ENCODE results near the gene NMU. TPM values are rescaled to one million over a fixed set of nuclear protein-coding genes. Genes with fewer than 3 reads are reported as not detected.

NMU gene
- total RNA-seq, 4 donors from 2014 or later = 0.88 to 9.0 TPM; not detected in 2

DNA sequence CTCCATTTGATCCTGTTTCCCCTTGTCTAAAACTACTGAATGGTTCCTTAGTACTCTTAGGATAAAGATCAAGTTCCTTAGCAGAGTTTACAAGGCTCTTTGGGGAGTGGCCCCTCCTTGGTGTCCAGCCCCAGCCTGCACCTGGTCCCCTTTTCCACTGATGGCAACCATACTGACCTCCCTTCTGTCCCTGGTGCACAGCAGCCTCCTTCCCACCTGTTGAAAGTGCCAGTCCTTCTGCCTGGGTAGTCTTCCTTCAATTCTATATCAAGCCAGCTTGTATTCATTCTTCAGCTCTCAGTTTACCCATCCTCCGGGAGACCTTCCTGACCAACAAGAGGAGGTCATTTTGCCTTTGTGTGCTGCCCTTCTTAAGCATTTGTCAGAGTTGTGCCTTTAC, 30.4 kb upstream of the NMU start:
- H3K36me3 ChIP-seq = no peaks in the 10 kb centered on the region
- TF ChIP-seq, protein P1, sequence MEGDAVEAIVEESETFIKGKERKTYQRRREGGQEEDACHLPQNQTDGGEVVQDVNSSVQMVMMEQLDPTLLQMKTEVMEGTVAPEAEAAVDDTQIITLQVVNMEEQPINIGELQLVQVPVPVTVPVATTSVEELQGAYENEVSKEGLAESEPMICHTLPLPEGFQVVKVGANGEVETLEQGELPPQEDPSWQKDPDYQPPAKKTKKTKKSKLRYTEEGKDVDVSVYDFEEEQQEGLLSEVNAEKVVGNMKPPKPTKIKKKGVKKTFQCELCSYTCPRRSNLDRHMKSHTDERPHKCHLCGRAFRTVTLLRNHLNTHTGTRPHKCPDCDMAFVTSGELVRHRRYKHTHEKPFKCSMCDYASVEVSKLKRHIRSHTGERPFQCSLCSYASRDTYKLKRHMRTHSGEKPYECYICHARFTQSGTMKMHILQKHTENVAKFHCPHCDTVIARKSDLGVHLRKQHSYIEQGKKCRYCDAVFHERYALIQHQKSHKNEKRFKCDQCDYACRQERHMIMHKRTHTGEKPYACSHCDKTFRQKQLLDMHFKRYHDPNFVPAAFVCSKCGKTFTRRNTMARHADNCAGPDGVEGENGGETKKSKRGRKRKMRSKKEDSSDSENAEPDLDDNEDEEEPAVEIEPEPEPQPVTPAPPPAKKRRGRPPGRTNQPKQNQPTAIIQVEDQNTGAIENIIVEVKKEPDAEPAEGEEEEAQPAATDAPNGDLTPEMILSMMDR (IDR thresholded peaks at IDR 0.05) = no peak
- DNase-seq = no peak
- H3K27me3 ChIP-seq = no peaks in the 10 kb centered on the region
- peaks cover 0 to 8% of the 10 kb centered on the region in 2 donors for H3K4me1 ChIP-seq
- intact Hi-C loops (cut with DNase I) = no loop called here
- no peak overlapping the region for H3K27ac ChIP-seq
- H3K9me3 ChIP-seq = no peaks in the 10 kb centered on the region
- WGBS, 2 donors = 97% methylated on average over 1 of the region's 1 CpG
- no peak overlapping the region for H3K4me3 ChIP-seq (replicated peaks in 1 of 3)

DNA sequence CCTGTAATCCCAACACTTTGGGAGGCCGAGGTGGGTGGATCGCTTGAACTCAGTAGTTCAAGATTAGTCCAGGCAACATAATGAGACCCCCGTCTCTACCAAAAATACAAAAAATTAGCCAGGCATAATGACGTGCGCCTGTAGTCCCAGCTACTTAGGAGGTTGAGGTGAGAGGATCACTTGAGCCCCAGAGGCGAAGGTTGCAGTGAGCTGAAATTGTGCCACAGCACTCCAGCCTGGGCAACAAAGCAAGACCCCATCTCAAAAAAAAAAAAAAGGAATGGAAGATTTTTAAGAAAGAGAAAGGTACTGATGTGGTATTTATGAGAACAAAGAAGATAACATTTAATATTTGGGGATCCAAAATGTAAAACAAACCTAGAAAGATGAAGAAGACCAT, 27.0 kb upstream of the NMU start:
- no peaks in the 10 kb centered on the region for H3K27me3 ChIP-seq
- H3K9me3 ChIP-seq = no peaks in the 10 kb centered on the region
- no peaks in the 10 kb centered on the region for H3K36me3 ChIP-seq
- H3K4me1 ChIP-seq = peaks cover 0 to 17% of the 10 kb centered on the region in 2 donors
- no peak overlapping the region for H3K4me3 ChIP-seq (replicated peaks in 1 of 3)
- no peak overlapping the region for H3K27ac ChIP-seq
- 94 to 98% methylated on average over 6 of the region's 6 CpGs for WGBS, 2 donors
- intact Hi-C loops (cut with DNase I) = no loop called here
- DNase-seq = no peak
- no peak for TF ChIP-seq POLR2A (IDR thresholded peaks at IDR 0.05)
- TF ChIP-seq, protein P1 (IDR thresholded peaks at IDR 0.05) = no peak

DNA sequence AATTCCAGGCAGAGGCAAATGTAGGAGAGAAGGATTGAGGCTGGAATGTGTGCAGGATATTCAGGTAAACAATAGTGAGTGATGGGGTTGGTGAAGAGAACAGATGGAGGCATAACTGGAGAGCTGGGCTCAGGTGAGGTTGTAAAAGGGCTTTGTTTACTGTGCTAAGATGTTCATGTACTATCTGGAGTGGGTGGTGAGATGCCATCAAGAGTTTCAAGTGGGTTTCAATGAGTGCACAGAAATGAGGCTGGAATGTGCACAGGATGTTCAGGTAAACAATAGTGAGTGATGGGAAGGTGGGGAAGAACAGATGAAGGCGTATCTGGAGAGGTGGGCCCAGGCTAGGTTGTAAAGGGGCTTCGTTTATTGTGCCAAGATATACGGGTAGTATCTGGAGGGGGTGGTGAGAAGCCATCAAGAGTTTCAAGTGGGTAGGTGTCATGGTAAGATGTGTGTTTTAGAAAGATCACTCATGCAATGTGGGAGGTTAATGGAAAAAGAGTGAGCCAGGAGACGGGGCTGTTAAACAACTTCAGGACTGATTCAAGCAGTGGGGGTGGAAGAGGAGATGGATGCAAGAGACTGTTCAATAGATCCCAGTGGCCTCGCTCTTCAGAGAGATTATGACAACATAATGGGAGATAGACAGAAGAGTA, 25.4 kb upstream of the NMU start:
- peak; percentile 63 to 75 for DNase-seq
- Histone ChIP-seq H3K27ac (peak overlapping the region in 2 of 3 donors; percentile 43 to 56), H3K27me3 (no peaks in the 10 kb centered on the region), H3K4me3 (replicated peaks in 1 of 3) (no peak overlapping the region), H3K4me1 (peaks cover 0 to 17% of the 10 kb centered on the region in 2 donors), H3K9me3 (no peaks in the 10 kb centered on the region), H3K36me3 (no peaks in the 10 kb centered on the region)
- 29 to 33% methylated on average over 5 of the region's 5 CpGs for WGBS, 2 donors
- no peak for TF ChIP-seq POLR2A (IDR thresholded peaks at IDR 0.05)
- TF ChIP-seq, protein P1 (IDR thresholded peaks at IDR 0.05) = no peak
- intact Hi-C loops (cut with DNase I) = no loop called here

DNA sequence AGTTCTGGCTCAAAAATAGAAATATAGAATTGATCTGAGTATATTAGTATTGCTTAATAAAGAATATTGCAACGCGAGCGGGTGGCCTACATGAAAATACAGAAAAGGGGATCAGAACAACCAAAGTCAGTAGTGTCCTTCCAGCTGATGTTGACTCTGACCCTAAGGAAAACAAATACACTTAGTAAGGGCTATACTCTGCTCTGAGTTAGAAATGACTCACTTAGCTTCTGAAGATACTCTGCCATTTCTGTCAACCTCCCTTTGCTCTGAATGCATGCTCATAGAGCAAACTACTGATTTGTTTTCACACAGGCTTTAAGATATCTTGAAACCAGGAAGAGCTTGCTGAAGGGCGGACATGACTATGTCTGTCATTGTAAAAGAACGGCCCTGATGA, 22.6 kb upstream of the NMU start:
- Histone ChIP-seq H3K27ac (no peak overlapping the region), H3K4me3 (replicated peaks in 1 of 3) (no peak overlapping the region), H3K36me3 (no peaks in the 10 kb centered on the region), H3K9me3 (no peaks in the 10 kb centered on the region), H3K4me1 (peaks cover 0 to 17% of the 10 kb centered on the region in 2 donors), H3K27me3 (no peaks in the 10 kb centered on the region)
- DNase-seq = no peak
- intact Hi-C loops (cut with DNase I) = no loop called here
- WGBS, 2 donors = 97 to 99% methylated on average over 5 of the region's 5 CpGs
- TF ChIP-seq, protein P1 (IDR thresholded peaks at IDR 0.05) = no peak
- TF ChIP-seq POLR2A (IDR thresholded peaks at IDR 0.05) = no peak

DNA sequence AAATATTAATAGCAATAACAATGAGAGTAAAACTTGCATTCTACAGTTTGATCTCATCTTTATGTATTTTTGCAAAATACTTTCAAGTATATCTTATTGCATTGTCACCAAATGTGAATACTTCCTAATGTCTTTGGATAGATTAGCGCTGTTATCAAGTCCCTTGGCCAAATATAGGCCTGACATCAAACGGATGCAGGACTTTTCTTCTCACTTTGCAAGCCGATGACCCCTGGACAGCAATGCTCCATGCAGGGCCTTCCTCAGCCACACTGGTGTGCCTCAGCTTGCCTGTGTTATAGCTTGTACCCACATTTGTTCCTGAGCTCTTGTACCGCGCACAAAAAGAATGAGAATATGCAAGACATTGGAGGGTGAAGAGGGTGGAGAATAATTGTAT, 18.0 kb upstream of the NMU start:
- H3K9me3 ChIP-seq = no peaks in the 10 kb centered on the region
- intact Hi-C loops (cut with DNase I) = no loop called here
- H3K27ac ChIP-seq = no peak overlapping the region
- WGBS, 2 donors = 93 to 97% methylated on average over 5 of the region's 5 CpGs
- no peak overlapping the region for H3K4me3 ChIP-seq (replicated peaks in 1 of 3)
- H3K27me3 ChIP-seq = no peaks in the 10 kb centered on the region
- no peak for TF ChIP-seq POLR2A (IDR thresholded peaks at IDR 0.05)
- TF ChIP-seq, protein P1 (IDR thresholded peaks at IDR 0.05) = no peak
- no peak for DNase-seq
- H3K4me1 ChIP-seq = no peaks in the 10 kb centered on the region
- H3K36me3 ChIP-seq = no peaks in the 10 kb centered on the region
